HCT116 (cell line): ENCODE results near the gene MAPRE2. TPM values are rescaled to one million over a fixed set of nuclear protein-coding genes. Genes with fewer than 3 reads are reported as not detected.

Source experiments
- ATAC-seq: fragments of 200-7000 bp; cut with Tn5 transposase; 2 replicates; pipeline ENCODE4 v1.9.1; 2020; ENCODE audit warnings: mild to moderate bottlenecking, moderate library complexity
- BruUV-seq: library from RNA; stranded (reverse); fragments of 400-500 nt; replicated peaks from 2 replicates; lab custom pipeline; 2021; lab: Mats Ljungman, UMichigan
- CTCF ChIA-PET: fragments of 300-600 bp; sonication (Branson Sonifier 250); formaldehyde crosslinking; loops from one replicate; lab custom pipeline; 2021; ENCODE audit warnings: antibody characterized with exemption; lab: Charles Lee
- POLR2A ChIA-PET: fragments of 300-600, 350-600 bp; sonication (Branson Sonifier 250); formaldehyde crosslinking; loops from one replicate; lab custom pipeline; 2021; ENCODE audit warnings: antibody characterized with exemption; lab: Charles Lee
- RAD21 ChIA-PET, 2 experiments: fragments of 300-600 bp; sonication (Branson Sonifier 250); formaldehyde crosslinking; loops; one replicate each; lab custom pipeline; 2023; ENCODE audit warnings: low total read pairs in 2 of 2; ENCODE audit not compliant: uncharacterized antibody in 2 of 2, unreplicated experiment in 2 of 2, low non-redundant PET in 1 of 2; lab: Charles Lee
- DNase-seq: peaks from one replicate; pipeline ENCODE4 v3.0.0-alpha.2; 2010; ENCODE audit warnings: low read depth, low spot score
- H2AFZ ChIP-seq: fragments of 200-600 bp; shearing (Covaris generic), sonication (generic); 2 replicates; pipeline ENCODE4 v1.6.1; 2017; ENCODE audit warnings: low read depth, mixed run types, mixed read lengths, antibody characterized with exemption, low read length; ENCODE audit not compliant: poor library complexity, severe bottlenecking
- H3K27ac ChIP-seq: 2 replicates; pipeline ENCODE4 v1.5.1; 2012; ENCODE audit warnings: low read depth, low read length
- H3K27me3 ChIP-seq: fragments of 200-600 bp; sonication (generic); 2 replicates; pipeline ENCODE4 v1.6.1; 2016; ENCODE audit warnings: mixed run types, low read length, mixed read lengths; ENCODE audit not compliant: insufficient read depth
- H3K36me3 ChIP-seq, 2 experiments: fragments of 200-500 bp in 1 of 2; fragments of 200-600 bp in 1 of 2; sonication (Bioruptor generic) in 1 of 2; sonication (generic) in 1 of 2; 2 replicates each; pipeline versions ENCODE4 v1.5.1 to v1.6.1; 2014 to 2016; ENCODE audit warnings: low read length in 2 of 2, inconsistent platforms in 1 of 2, mixed read lengths in 1 of 2, mixed run types in 1 of 2; ENCODE audit not compliant: insufficient read depth in 2 of 2, control insufficient read depth in 1 of 2
- H3K4me1 ChIP-seq, 2 experiments: fragments of 200-600 bp in 1 of 2; sonication (generic) in 1 of 2; 2 replicates each; pipeline versions ENCODE4 v1.5.1 to v1.6.1; 2012 to 2017; ENCODE audit warnings: low read length in 2 of 2, inconsistent platforms in 1 of 2, mild to moderate bottlenecking in 1 of 2, mixed read lengths in 1 of 2, mixed run types in 1 of 2, moderate library complexity in 1 of 2; ENCODE audit not compliant: insufficient read depth in 2 of 2, control insufficient read depth in 1 of 2
- H3K4me2 ChIP-seq: fragments of 200-600 bp; sonication (generic); 2 replicates; pipeline ENCODE4 v1.6.1; 2017; ENCODE audit warnings: mixed run types, low read length, mixed read lengths
- H3K4me3 ChIP-seq, 2 experiments: fragments of 200-600 bp in 1 of 2; sonication (generic) in 1 of 2; replicated peaks in 1 of 2; 2 replicates each; pipeline ENCODE4 v1.5.1; 2011 to 2016; ENCODE audit warnings: low read length in 2 of 2, control low read depth in 1 of 2, low read depth in 1 of 2, mild to moderate bottlenecking in 1 of 2, mixed read lengths in 1 of 2, mixed run types in 1 of 2
- H3K79me2 ChIP-seq: fragments of 200-600 bp; sonication (generic); 2 replicates; pipeline ENCODE4 v1.6.1; 2017; ENCODE audit warnings: mild to moderate bottlenecking, mixed run types, low read length, moderate library complexity, mixed read lengths; ENCODE audit not compliant: insufficient read depth
- H3K9ac ChIP-seq: fragments of 200-600 bp; sonication (generic); 2 replicates; pipeline ENCODE4 v1.6.1; 2016; ENCODE audit warnings: low read length, mixed read lengths
- H3K9me2 ChIP-seq: fragments of 200-600 bp; sonication (generic), shearing (Covaris generic); 2 replicates; pipeline ENCODE4 v1.6.1; 2017; ENCODE audit warnings: mixed run types, mild to moderate bottlenecking, moderate library complexity; ENCODE audit not compliant: insufficient read depth
- H3K9me3 ChIP-seq, 2 experiments: fragments of 200-500 bp in 1 of 2; fragments of 200-600 bp in 1 of 2; sonication (Bioruptor generic) in 1 of 2; sonication (generic) in 1 of 2; 2 replicates each; pipeline ENCODE4 v1.6.1; 2014 to 2017; ENCODE audit warnings: low read length in 2 of 2, mixed read lengths in 2 of 2, inconsistent platforms in 1 of 2, low read depth in 1 of 2, mild to moderate bottlenecking in 1 of 2, mixed run types in 1 of 2, moderate library complexity in 1 of 2; ENCODE audit not compliant: control insufficient read depth in 1 of 2, insufficient read depth in 1 of 2
- H4K20me1 ChIP-seq: fragments of 200-600 bp; sonication (generic), shearing (Covaris generic); 2 replicates; pipeline ENCODE4 v1.6.1; 2017; ENCODE audit warnings: mixed run types, mild to moderate bottlenecking, moderate library complexity; ENCODE audit not compliant: insufficient read depth
- ELF1 ChIP-seq: IDR thresholded peaks from 2 replicates; pipeline ENCODE4 v1.6.1; 2012; ENCODE audit warnings: low read depth, borderline replicate concordance
- EZH2 ChIP-seq: fragments of 200-600 bp; sonication (generic); IDR thresholded peaks from 2 replicates; pipeline ENCODE4 v1.6.1; 2017; ENCODE audit warnings: antibody characterized with exemption, mixed run types
- EZH2phosphoT487 ChIP-seq: fragments of 200-600 bp; IDR thresholded peaks from 2 replicates; pipeline ENCODE4 v1.6.1; 2018; ENCODE audit warnings: antibody characterized with exemption, borderline replicate concordance
- JUND ChIP-seq: IDR thresholded peaks from 2 replicates; pipeline ENCODE4 v1.6.1; 2012
- POLR2AphosphoS5 ChIP-seq: IDR thresholded peaks from 2 replicates; pipeline ENCODE4 v1.6.1; 2011; ENCODE audit warnings: mild to moderate bottlenecking, low read depth, low read length, moderate library complexity
- RAD21 ChIP-seq: IDR thresholded peaks from 2 replicates; pipeline ENCODE4 v1.6.1; 2012; ENCODE audit warnings: low read depth, mild to moderate bottlenecking
- ZNF274 ChIP-seq: fragments of 200-500 bp; sonication (Bioruptor generic); IDR thresholded peaks from 2 replicates; pipeline ENCODE4 v1.6.1; 2014; ENCODE audit warnings: mild to moderate bottlenecking, low read depth, low read length, inconsistent platforms
- intact Hi-C: fragments of 100-400 bp; cut with micrococcal nuclease; formaldehyde crosslinking; loops from 2 replicates; pipeline ENCODE4 v1.10.0; 2022
- total RNA-seq: library from RNA; stranded (reverse); gene quantifications from one replicate; pipeline ENCODE4 v1.2.1, GENCODE V29; 2021; ENCODE audit not compliant: unreplicated experiment
- TF ChIP-seq, protein P1 (sequence below): IDR thresholded peaks from 2 replicates; pipeline ENCODE4 v1.6.1; 2012; ENCODE audit warnings: low read depth

The MAPRE2 gene
- total RNA-seq, 1 experiment from 2014 or later = 17.2 TPM

DNA sequence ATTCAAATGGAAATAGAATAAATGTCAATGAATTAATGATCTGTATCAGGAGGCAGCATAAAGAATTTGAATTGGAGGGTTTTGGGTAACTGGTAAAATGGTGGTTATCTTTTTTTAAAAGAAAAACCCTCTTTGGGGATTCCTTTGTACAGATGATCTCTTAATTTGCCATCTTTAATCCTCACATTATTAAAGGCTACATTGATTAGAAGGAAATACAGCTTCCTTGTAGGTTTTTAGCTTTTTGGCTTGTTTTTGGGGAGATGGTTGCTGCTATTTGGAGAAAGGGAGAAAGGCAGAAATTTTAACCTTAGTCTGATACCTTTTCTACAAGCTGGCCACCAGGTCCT is 600 bp upstream of the MAPRE2 start:
- Histone ChIP-seq H3K4me1 (peaks cover 14 to 25% of the 10 kb centered on the region in 2 experiments), H4K20me1 (no peaks in the 10 kb centered on the region), H3K36me3 (no peaks in the 10 kb centered on the region), H3K27me3 (no peaks in the 10 kb centered on the region), H3K4me2 (peak overlapping the region; percentile 98), H3K79me2 (peaks cover 10% of the 10 kb centered on the region; the same call in 1 of the 2 replicates), H3K9me3 (no peaks in the 10 kb centered on the region), H3K4me3 (peak overlapping the region; percentile 65 to 84), H3K9ac (peak overlapping the region; percentile 71), H3K27ac (no peak overlapping the region), H3K9me2 (no peaks in the 10 kb centered on the region), H2AFZ (peak overlapping the region; percentile 63)
- no peak for DNase-seq
- ChIA-PET CTCF (interaction anchor here (0.8 kb wide), 1 partner anchor 34 kb away, joined by 3 read pairs; no protein-coding TSS in a partner anchor), RAD21 (no interaction called here), POLR2A (interaction anchor here (0.7 to 1.4 kb wide), 2 partner anchors 11 kb away, joined by 3 read pairs; no protein-coding TSS in a partner anchor)
- intact Hi-C loops = no loop called here
- no peak for ATAC-seq
- no peak for TF ChIP-seq ZNF274
- no peak for TF ChIP-seq RAD21
- no peak for TF ChIP-seq JUND
- TF ChIP-seq, protein P1, sequence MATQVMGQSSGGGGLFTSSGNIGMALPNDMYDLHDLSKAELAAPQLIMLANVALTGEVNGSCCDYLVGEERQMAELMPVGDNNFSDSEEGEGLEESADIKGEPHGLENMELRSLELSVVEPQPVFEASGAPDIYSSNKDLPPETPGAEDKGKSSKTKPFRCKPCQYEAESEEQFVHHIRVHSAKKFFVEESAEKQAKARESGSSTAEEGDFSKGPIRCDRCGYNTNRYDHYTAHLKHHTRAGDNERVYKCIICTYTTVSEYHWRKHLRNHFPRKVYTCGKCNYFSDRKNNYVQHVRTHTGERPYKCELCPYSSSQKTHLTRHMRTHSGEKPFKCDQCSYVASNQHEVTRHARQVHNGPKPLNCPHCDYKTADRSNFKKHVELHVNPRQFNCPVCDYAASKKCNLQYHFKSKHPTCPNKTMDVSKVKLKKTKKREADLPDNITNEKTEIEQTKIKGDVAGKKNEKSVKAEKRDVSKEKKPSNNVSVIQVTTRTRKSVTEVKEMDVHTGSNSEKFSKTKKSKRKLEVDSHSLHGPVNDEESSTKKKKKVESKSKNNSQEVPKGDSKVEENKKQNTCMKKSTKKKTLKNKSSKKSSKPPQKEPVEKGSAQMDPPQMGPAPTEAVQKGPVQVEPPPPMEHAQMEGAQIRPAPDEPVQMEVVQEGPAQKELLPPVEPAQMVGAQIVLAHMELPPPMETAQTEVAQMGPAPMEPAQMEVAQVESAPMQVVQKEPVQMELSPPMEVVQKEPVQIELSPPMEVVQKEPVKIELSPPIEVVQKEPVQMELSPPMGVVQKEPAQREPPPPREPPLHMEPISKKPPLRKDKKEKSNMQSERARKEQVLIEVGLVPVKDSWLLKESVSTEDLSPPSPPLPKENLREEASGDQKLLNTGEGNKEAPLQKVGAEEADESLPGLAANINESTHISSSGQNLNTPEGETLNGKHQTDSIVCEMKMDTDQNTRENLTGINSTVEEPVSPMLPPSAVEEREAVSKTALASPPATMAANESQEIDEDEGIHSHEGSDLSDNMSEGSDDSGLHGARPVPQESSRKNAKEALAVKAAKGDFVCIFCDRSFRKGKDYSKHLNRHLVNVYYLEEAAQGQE = no peak
- no peak for TF ChIP-seq POLR2AphosphoS5
- no peak for TF ChIP-seq EZH2phosphoT487
- no peak for TF ChIP-seq ELF1
- no peak for TF ChIP-seq EZH2
- no TSS peak for BruUV-seq
